AG04450 (cell line): ENCODE results near the gene RXFP1. TPM values are rescaled to one million over a fixed set of nuclear protein-coding genes. Genes with fewer than 3 reads are reported as not detected.

Experiments used
- CTCF ChIA-PET: fragments of 300-600, 350-600 bp; formaldehyde crosslinking; extraction: SDS; loops from one replicate; lab custom pipeline; 2022; ENCODE audit warnings: antibody characterized with exemption, inconsistent platforms; lab: Charles Lee
- POLR2A ChIA-PET: fragments of 350-600 bp; formaldehyde crosslinking; extraction: SDS; loops from one replicate; lab custom pipeline; 2021; ENCODE audit warnings: antibody characterized with exemption, inconsistent platforms; lab: Yijun Ruan, JAX
- DNase-seq: peaks from one replicate; pipeline ENCODE4 v3.0.0-alpha.2; 2011; ENCODE audit warnings: low read depth, low spot score
- H3K27ac ChIP-seq: one replicate; pipeline ENCODE4 v1.5.1; 2012; ENCODE audit warnings: low read depth, low read length, control low read depth
- H3K27me3 ChIP-seq: one replicate; pipeline ENCODE4 v1.6.0; 2012; ENCODE audit warnings: low read length; ENCODE audit not compliant: control insufficient read depth, insufficient read depth
- H3K4me3 ChIP-seq: 2 replicates; pipeline ENCODE4 v1.5.1; 2011; ENCODE audit warnings: mild to moderate bottlenecking, low read depth, low read length, control low read depth
- H3K9me3 ChIP-seq: 2 replicates; pipeline ENCODE4 v1.5.1; 2012; ENCODE audit warnings: low read length; ENCODE audit not compliant: control insufficient read depth, insufficient read depth
- polyA plus RNA-seq: library from polyadenylated mRNA; depleted of rRNA; stranded (reverse); fragments of >200 nt; gene quantifications from 2 replicates; pipeline ENCODE4 v1.2.3, GENCODE V29; 2011
- TF ChIP-seq, protein P1 (sequence below): IDR thresholded peaks from 2 replicates; pipeline ENCODE4 v1.5.1; 2011; ENCODE audit warnings: low read depth, low read length, control low read depth, inconsistent platforms

The RXFP1 gene
- polyA plus RNA-seq, 1 experiment: 0.02 TPM

DNA sequence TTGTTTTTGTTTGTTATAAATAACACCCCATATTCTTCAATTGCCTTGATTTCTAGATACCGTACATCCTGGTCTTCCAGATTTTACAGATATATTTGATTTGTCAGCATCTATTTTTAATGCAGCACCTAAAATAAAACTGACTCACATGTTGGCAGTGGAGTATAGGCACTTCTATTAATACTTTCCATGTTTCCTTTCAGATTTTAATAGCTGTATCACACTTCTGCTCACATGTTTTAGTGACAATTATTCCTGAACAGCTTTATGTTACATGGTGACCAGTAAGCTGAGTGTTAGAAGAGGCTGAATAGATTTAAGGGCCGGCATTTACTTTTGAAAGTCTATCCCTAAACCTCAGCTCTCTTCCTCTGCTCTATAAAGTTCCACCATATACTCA lies 103.9 kb downstream of the RXFP1 start:
- Histone ChIP-seq H3K9me3 (no peaks in the 10 kb centered on the region), H3K4me3 (no peak overlapping the region), H3K27ac (no peak overlapping the region), H3K27me3 (no peaks in the 10 kb centered on the region)
- CTCF ChIA-PET: interaction anchor here (0.6 to 5.0 kb wide), 21 partner anchors 9 to 432 kb away, joined by 3 to 92 read pairs (median 4); no protein-coding TSS in a partner anchor
- TF ChIP-seq, protein P1, sequence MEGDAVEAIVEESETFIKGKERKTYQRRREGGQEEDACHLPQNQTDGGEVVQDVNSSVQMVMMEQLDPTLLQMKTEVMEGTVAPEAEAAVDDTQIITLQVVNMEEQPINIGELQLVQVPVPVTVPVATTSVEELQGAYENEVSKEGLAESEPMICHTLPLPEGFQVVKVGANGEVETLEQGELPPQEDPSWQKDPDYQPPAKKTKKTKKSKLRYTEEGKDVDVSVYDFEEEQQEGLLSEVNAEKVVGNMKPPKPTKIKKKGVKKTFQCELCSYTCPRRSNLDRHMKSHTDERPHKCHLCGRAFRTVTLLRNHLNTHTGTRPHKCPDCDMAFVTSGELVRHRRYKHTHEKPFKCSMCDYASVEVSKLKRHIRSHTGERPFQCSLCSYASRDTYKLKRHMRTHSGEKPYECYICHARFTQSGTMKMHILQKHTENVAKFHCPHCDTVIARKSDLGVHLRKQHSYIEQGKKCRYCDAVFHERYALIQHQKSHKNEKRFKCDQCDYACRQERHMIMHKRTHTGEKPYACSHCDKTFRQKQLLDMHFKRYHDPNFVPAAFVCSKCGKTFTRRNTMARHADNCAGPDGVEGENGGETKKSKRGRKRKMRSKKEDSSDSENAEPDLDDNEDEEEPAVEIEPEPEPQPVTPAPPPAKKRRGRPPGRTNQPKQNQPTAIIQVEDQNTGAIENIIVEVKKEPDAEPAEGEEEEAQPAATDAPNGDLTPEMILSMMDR: no peak
- DNase-seq: no peak
- POLR2A ChIA-PET: no interaction called here

DNA sequence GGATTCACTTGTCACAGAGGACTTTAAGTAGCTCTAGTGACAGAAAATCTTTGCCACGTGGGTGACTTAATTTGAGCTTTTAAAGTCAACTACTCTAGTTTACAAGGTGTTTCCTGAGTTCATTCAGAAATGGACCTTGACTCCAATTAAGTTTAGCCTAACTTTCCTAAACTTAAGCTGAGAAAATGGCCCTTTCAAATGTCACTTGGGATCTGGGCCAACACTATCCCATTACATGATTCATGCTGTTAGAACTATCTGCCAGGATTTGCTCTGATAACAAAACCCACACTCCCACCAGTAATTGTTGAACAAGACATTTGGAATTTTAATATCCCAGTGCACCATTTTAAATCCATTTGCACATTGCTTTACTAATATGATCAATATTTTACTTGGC lies 109.2 kb downstream of the RXFP1 start:
- CTCF ChIA-PET: no interaction called here

DNA sequence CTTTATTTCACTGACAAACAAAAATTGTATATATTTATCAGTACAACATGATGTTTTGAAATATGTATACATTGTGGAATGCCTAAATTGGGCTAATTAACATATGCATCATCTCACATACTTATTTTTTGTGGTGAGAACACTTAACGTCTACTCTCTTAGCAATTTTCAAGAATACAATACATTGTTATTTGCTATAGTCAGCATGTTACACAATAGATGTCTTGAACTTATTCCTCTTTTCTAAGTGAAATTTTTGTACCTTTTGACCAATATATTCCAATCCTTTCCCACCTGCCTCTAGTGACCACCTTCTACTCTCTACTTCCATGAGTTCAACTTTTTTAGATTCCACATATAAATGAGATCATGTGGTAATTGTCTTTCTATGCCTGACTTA lies 114.9 kb downstream of the RXFP1 start:
- CTCF ChIA-PET: no interaction called here
- Histone ChIP-seq H3K27ac (no peak overlapping the region), H3K9me3 (no peaks in the 10 kb centered on the region), H3K4me3 (no peak overlapping the region), H3K27me3 (no peaks in the 10 kb centered on the region)
- DNase-seq: no peak
- TF ChIP-seq, protein P1: no peak
- POLR2A ChIA-PET: no interaction called here

More for the DNA sequence above, 109.2 kb downstream of the RXFP1 start:
- POLR2A ChIA-PET: no interaction called here
- no peaks in the 10 kb centered on the region for H3K9me3 ChIP-seq
- no peak overlapping the region for H3K27ac ChIP-seq
- H3K4me3 ChIP-seq: no peak overlapping the region
- no peak for DNase-seq
- TF ChIP-seq, protein P1: no peak
- no peaks in the 10 kb centered on the region for H3K27me3 ChIP-seq

DNA sequence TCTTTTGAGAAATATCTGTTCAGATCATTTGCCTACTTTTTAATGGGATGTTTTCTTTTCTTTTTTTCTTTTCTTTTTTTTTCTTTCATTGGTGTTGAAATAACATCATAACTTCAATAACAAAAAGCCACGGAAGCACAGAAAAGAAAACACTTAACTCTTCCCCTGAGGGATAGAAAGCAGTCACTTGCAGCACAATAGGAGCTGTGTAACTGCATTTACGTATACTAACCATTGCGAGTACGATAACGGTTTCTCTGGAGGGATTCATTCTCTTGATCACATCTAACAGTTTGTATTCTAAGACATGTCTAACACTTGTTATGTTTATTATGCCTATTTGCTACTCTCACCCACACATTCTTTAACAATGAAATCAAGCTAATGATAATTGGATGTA lies 122.7 kb downstream of the RXFP1 start:
- DNase-seq: no peak
- ChIA-PET POLR2A (no interaction called here), CTCF (no interaction called here)
- TF ChIP-seq, protein P1: no peak
- no peaks in the 10 kb centered on the region for H3K27me3 ChIP-seq
- H3K9me3 ChIP-seq: no peaks in the 10 kb centered on the region
- H3K4me3 ChIP-seq: no peak overlapping the region
- H3K27ac ChIP-seq: no peak overlapping the region

DNA sequence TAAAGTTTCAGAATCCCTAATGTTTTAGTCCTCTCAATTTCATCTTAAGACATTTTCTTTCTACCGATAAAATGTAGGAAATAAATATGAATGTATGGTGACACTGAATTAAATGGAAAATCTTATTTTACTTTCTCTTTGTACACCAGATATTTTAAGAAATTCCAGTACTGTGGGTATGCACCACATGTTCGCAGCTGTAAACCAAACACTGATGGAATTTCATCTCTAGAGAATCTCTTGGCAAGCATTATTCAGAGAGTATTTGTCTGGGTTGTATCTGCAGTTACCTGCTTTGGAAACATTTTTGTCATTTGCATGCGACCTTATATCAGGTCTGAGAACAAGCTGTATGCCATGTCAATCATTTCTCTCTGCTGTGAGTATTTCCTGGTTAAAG lies 123.1 kb downstream of the RXFP1 start:
- H3K27ac ChIP-seq: no peak overlapping the region
- CTCF ChIA-PET: no interaction called here
- POLR2A ChIA-PET: no interaction called here
- no peaks in the 10 kb centered on the region for H3K27me3 ChIP-seq
- TF ChIP-seq, protein P1: no peak
- H3K4me3 ChIP-seq: no peak overlapping the region
- no peaks in the 10 kb centered on the region for H3K9me3 ChIP-seq
- DNase-seq: no peak
